Stomach (tissue), 4 donors: ENCODE data around the gene PTPRT.

ENCODE experiments used
- POLR2A ChIP-seq, 4 donors: fragments of 450-650 bp; IDR thresholded peaks; one replicate each; pipeline ENCODE4 v1.6.1; 2016; ENCODE audit warnings: antibody characterized with exemption in 4 of 4, control low read depth in 2 of 4, mild to moderate bottlenecking in 1 of 4, moderate library complexity in 1 of 4
- POLR2AphosphoS5 ChIP-seq, 3 donors: sonication (generic); formaldehyde crosslinking; IDR thresholded peaks; one replicate each; pipeline ENCODE4 v1.6.1; 2016; ENCODE audit warnings: antibody characterized with exemption in 3 of 3
- TF ChIP-seq, protein P1 (sequence below), 7 experiments: fragments of 450-650 bp in 4 of 7; fragments of 200-600 bp in 3 of 7; sonication (generic) in 3 of 7; IDR thresholded peaks; one replicate each; pipeline ENCODE4 v1.5.1; 2016 to 2019; ENCODE audit warnings: antibody characterized with exemption in 7 of 7, control low read depth in 2 of 7, mild to moderate bottlenecking in 1 of 7

DNA sequence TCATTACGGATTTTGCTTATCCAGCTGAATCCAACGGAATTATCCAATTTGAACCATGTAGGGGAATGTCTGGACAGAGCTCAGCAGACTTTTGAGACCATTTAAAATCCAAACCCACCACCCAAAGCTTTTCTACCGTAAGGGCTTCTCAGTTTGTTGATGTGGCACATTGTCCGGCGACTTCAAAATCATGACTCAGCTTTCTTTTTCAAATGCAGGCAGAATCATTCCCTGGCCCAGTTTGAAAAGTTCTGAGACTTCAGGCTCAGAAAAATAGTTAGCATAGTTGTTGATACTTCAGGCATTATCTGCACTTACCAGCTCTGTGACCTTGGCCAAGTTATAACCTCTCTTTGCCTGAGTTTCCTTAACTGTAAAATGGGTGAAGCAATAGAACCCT, 182.2 kb downstream of the PTPRT start:
- TF ChIP-seq, protein P1, sequence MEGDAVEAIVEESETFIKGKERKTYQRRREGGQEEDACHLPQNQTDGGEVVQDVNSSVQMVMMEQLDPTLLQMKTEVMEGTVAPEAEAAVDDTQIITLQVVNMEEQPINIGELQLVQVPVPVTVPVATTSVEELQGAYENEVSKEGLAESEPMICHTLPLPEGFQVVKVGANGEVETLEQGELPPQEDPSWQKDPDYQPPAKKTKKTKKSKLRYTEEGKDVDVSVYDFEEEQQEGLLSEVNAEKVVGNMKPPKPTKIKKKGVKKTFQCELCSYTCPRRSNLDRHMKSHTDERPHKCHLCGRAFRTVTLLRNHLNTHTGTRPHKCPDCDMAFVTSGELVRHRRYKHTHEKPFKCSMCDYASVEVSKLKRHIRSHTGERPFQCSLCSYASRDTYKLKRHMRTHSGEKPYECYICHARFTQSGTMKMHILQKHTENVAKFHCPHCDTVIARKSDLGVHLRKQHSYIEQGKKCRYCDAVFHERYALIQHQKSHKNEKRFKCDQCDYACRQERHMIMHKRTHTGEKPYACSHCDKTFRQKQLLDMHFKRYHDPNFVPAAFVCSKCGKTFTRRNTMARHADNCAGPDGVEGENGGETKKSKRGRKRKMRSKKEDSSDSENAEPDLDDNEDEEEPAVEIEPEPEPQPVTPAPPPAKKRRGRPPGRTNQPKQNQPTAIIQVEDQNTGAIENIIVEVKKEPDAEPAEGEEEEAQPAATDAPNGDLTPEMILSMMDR (IDR thresholded peaks at IDR 0.05), result no peak
- TF ChIP-seq POLR2A (IDR thresholded peaks at IDR 0.05) (no peak), POLR2AphosphoS5 (IDR thresholded peaks at IDR 0.05) (no peak)
